SU-DHL-6 (cell line): ENCODE results near the gene HSPD1.

Experiments
- EZH2phosphoT487 ChIP-seq: fragments of 200-600 bp; sonication (generic), shearing (Covaris generic); conservative IDR thresholded peaks from 2 replicates; pipeline ENCODE4 v1.6.1; 2018; ENCODE audit warnings: mild to moderate bottlenecking, antibody characterized with exemption, low read length, moderate library complexity, mixed read lengths
- TF ChIP-seq, protein P1 (sequence below): fragments of 200-600 bp; sonication (generic); IDR thresholded peaks from one replicate; pipeline ENCODE4 v1.5.1; 2017; ENCODE audit warnings: antibody characterized with exemption, mild to moderate bottlenecking, low read length, moderate library complexity; ENCODE audit not compliant: insufficient read depth, poor library complexity, severe bottlenecking

DNA sequence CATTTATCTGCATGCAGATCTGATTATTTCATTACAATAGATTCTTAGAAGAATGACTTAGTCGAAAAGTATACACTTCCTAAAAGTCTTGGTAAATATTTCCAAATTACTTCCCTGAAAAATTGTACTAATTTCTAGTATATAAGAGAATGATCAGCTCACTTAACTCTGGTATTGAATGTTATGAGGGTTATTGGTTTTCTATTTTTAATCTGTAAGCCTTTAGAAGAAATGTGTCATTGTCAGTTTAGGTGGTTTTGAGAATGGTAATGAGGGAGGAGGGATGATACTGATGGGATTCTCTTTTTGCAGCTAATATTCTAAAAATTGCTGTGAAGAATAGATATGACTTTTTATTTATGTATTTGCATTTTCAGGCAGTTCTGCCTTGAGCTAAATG, 40.1 kb upstream of the HSPD1 start:
- TF ChIP-seq, protein P1, sequence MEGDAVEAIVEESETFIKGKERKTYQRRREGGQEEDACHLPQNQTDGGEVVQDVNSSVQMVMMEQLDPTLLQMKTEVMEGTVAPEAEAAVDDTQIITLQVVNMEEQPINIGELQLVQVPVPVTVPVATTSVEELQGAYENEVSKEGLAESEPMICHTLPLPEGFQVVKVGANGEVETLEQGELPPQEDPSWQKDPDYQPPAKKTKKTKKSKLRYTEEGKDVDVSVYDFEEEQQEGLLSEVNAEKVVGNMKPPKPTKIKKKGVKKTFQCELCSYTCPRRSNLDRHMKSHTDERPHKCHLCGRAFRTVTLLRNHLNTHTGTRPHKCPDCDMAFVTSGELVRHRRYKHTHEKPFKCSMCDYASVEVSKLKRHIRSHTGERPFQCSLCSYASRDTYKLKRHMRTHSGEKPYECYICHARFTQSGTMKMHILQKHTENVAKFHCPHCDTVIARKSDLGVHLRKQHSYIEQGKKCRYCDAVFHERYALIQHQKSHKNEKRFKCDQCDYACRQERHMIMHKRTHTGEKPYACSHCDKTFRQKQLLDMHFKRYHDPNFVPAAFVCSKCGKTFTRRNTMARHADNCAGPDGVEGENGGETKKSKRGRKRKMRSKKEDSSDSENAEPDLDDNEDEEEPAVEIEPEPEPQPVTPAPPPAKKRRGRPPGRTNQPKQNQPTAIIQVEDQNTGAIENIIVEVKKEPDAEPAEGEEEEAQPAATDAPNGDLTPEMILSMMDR, result no peak
- no peak for TF ChIP-seq EZH2phosphoT487
